WERI-Rb-1 (cell line): ENCODE measurements around the gene RABL2B.
"Not testable (repeated sequence)": the region's sequence is repeated elsewhere in the genome, so short reads cannot be mapped to it uniquely, and the experiment has no call there.

ENCODE experiments used
- DNase-seq: peaks from one replicate; pipeline ENCODE4 v3.0.0-alpha.2; 2020
- H3K27ac ChIP-seq: fragments of 250-450 bp; sonication (Bioruptor Pico); 2 replicates; pipeline ENCODE4 v1.5.1; 2020; ENCODE audit warnings: mild to moderate bottlenecking, moderate library complexity
- H3K27me3 ChIP-seq: fragments of 250-450 bp; sonication (Bioruptor Pico); 2 replicates; pipeline ENCODE4 v1.5.1; 2021; ENCODE audit warnings: mild to moderate bottlenecking, low read depth, moderate library complexity; ENCODE audit not compliant: insufficient read depth, severe bottlenecking
- H3K36me3 ChIP-seq: fragments of 250-450 bp; sonication (Bioruptor Pico); 2 replicates; pipeline ENCODE4 v1.5.1; 2020; ENCODE audit warnings: mild to moderate bottlenecking, moderate library complexity
- H3K4me3 ChIP-seq: 2 replicates; pipeline ENCODE4 v1.5.1; 2011; ENCODE audit warnings: low read depth, mild to moderate bottlenecking, control low read depth, low read length
- H3K9me3 ChIP-seq: fragments of 250-450 bp; sonication (Bioruptor Pico); 2 replicates; pipeline ENCODE4 v1.5.1; 2021; ENCODE audit warnings: mild to moderate bottlenecking, moderate library complexity; ENCODE audit not compliant: severe bottlenecking
- TF ChIP-seq, protein P1 (sequence below): IDR thresholded peaks from 2 replicates; pipeline ENCODE4 v1.5.1; 2011; ENCODE audit warnings: low read depth, mild to moderate bottlenecking, control low read depth, inconsistent platforms, low read length

The RABL2B gene

DNA sequence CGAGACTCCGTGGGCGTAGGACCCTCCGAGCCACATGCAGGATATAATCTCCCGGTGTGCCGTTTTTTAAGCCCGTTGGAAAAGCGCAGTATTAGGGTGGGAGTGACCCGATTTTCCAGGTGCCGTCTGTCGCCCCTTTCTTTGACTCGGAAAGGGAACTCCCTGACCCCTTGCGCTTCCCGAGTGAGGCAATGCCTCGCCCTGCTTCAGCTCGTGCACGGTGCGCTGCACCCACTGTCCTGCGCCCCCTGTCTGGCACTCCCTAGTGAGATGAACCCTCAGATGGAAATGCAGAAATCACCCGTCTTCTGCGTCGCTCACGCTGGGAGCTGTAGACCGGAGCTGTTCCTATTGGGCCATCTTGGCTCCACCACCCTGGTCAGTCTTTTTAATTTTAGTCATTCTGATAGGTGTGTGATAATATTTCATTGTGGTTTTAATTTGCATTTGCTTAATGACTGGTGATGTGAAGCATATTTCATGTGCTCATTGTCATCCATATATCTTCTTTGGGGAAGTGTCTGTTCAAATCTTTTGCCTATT is 26.4 kb downstream of the RABL2B start:
- H3K27ac ChIP-seq = peak overlapping the region; percentile 67

DNA sequence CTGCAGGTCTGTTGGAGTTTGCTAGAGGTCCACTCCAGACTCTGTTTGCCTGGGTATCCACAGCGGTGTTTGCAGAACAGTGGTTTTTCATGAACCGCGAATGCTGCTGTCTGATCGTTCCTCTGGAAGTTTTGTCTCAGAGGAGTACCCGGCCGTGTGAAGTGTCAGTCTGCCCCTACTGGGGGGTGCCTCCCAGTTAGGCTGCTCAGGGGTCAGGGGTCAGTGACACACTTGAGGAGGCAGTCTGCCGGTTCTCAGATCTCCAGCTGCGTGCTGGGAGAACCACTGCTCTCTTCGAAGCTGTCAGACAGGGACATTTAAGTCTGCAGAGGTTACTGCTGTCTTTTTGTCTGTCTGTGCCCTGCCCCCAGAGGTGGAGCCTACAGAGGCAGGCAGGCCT is 27.0 kb downstream of the RABL2B start:
- H3K36me3 ChIP-seq, H3K27ac ChIP-seq, H3K27me3 ChIP-seq, H3K9me3 ChIP-seq, DNase-seq, H3K4me3 ChIP-seq: not testable (repeated sequence)

More for the DNA sequence above, 26.4 kb downstream of the RABL2B start:
- DNase-seq = peak; percentile 59
- H3K9me3 ChIP-seq, H3K36me3 ChIP-seq, H3K27me3 ChIP-seq: not testable (repeated sequence)
- peak overlapping the region; percentile 37 for H3K4me3 ChIP-seq
- TF ChIP-seq, protein P1, sequence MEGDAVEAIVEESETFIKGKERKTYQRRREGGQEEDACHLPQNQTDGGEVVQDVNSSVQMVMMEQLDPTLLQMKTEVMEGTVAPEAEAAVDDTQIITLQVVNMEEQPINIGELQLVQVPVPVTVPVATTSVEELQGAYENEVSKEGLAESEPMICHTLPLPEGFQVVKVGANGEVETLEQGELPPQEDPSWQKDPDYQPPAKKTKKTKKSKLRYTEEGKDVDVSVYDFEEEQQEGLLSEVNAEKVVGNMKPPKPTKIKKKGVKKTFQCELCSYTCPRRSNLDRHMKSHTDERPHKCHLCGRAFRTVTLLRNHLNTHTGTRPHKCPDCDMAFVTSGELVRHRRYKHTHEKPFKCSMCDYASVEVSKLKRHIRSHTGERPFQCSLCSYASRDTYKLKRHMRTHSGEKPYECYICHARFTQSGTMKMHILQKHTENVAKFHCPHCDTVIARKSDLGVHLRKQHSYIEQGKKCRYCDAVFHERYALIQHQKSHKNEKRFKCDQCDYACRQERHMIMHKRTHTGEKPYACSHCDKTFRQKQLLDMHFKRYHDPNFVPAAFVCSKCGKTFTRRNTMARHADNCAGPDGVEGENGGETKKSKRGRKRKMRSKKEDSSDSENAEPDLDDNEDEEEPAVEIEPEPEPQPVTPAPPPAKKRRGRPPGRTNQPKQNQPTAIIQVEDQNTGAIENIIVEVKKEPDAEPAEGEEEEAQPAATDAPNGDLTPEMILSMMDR = peak; percentile 38

DNA sequence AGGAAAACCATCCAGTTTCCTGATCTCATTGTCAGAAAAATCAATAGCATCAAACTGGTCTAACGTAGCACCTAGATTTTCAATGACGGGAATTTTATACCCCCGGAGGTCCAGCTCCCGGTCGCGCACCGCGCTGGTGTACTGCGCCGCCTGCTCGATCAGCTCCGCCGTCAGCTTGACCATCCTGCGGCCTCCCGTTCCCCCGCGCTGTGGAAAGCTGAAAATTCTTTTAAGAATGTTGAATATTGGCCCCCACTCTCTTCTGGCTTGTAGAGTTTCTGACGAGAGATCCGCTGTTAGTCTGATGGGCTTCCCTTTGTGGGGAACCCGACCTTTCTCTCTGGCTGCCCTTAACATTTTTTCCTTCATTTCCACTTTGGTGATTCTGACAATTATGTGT is 28.2 kb downstream of the RABL2B start:
- not testable (repeated sequence) for H3K4me3 ChIP-seq, H3K27ac ChIP-seq, H3K36me3 ChIP-seq, H3K27me3 ChIP-seq, DNase-seq
- peaks cover 11% of the 10 kb centered on the region for H3K9me3 ChIP-seq

DNA sequence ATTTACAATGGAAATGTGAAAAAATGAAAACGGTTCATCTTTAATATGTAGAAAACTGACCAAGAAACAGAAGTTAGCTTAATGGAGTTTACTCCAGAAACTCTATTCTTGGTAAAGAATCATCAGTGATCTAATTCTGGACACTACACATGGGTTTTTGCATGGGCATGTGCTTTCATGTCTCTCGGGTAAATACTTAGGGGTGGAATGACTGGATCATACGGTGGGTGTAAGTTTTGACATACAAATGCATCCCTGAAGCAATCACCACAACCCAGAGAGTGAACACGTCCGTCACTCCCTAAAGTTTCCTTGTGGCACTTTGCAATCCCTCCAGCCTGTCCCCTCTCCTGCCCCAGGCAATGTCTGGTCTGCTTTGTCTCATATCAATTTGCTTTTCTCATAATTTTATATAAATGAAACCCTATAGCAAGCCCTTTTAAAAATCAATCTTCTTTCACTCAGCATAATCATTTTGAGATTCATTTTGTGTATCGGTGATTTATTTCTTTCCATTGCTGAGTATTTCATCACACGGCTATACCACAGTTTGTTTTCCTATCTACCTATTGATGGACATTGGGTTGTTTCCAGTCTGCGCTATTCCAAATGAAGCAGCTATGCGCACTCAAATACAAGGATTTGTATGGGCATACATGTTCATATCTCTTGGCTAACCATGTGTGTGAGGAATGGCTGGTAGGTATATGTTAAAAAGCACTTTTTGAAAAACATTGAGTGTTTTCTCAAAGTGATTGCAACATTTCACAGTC is 33.9 kb downstream of the RABL2B start:
- H3K27me3 ChIP-seq, DNase-seq, H3K4me3 ChIP-seq, H3K9me3 ChIP-seq, H3K27ac ChIP-seq, H3K36me3 ChIP-seq: not testable (repeated sequence)

DNA sequence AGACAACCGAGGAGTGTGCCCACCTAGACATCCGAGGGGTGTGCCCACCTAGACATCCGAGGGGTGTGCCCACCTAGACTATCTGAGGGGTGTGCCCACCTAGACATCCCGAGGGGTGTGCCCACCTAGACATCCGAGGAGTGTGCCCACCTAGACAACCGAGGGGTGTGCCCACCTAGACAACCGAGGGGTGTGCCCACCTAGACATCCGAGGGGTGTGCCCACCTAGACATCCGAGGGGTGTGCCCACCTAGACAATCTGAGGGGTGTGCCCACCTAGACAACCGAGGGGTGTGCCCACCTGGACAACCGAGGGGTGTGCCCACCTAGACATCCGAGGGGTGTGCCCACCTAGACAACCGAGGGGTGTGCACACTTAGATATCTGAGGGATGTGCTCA is 34.8 kb downstream of the RABL2B start:
- not testable (repeated sequence) for H3K4me3 ChIP-seq, H3K27me3 ChIP-seq, DNase-seq, H3K36me3 ChIP-seq, H3K9me3 ChIP-seq, H3K27ac ChIP-seq

DNA sequence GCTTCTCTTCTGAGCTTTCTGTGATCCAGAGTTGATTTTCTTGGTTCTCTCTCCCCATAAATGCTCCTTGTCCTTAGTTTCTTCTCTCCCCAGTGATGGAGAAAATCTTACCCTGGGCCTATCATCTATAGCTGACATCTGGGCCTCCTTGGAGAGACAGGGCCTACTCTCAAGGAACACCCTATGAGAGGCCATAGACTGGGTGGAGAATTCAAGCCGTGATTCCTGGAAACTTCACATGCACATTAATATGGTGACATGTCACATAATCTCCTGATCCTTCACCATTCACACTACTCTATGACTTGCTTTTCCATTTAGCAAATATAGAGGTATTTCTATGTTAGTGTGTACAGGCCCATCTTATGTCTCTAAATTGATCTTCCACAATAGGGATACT is 35.9 kb downstream of the RABL2B start:
- H3K9me3 ChIP-seq, DNase-seq, H3K4me3 ChIP-seq, H3K36me3 ChIP-seq, H3K27ac ChIP-seq, H3K27me3 ChIP-seq: not testable (repeated sequence)

DNA sequence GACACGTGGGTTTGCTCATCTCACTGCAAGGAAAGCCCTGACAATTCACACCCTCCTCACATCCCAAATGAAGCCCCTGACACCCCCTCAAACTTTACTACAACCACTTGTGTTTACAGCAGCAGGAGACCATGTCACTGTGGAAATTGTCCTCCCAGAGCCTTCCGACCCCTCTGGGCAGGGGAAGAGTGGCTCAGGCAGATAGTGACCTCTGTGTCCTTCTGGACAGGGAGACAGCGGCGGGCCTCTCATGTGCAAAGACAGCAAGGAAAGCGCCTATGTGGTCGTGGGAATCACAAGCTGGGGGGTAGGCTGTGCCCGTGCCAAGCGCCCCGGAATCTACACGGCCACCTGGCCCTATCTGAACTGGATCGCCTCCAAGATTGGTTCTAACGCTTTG is 39.0 kb downstream of the RABL2B start:
- not testable (repeated sequence) for H3K27ac ChIP-seq, DNase-seq, H3K4me3 ChIP-seq, H3K9me3 ChIP-seq, H3K36me3 ChIP-seq, H3K27me3 ChIP-seq

DNA sequence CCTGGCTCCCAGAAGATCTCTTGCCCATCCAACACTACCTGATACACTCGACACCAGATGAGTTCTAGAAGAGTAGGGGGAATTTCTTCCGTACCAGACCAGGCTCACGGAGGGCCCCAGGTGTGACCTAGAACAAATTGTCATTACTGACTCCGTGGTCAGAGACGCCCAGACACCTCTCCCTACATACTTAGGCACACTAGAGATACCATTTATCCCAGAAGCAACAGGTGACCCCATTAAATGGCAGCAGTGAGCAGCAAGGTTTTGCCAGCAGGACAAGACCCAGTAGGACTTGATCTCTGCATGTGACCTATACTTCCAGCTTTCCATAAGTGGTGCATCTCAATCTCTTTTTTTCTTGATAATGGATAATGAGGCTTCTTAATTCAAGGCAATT is 42.7 kb downstream of the RABL2B start:
- H3K9me3 ChIP-seq, H3K27me3 ChIP-seq, H3K27ac ChIP-seq, DNase-seq, H3K36me3 ChIP-seq, H3K4me3 ChIP-seq: not testable (repeated sequence)

DNA sequence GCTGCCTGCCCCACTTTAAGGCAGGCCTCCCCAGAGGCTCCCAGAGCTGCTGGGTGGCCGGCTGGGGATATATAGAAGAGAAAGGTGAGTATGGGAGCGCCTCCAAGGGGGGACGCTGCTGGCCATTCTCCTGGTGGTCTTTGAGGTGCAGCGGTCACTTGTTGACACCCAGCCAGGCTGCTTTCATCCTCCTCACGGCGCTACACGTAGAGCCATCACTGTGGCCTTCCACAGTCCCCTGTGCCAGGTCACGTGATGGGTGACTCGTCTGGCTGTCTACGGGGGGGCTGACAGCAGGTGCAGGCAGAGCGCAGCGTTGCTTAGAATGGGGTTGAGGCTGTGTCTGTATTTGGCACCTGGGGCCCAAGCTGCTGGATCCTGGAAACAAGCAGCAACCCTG is 43.5 kb downstream of the RABL2B start:
- Histone ChIP-seq H3K27ac (no peak overlapping the region), H3K9me3 (no peaks in the 10 kb centered on the region), H3K36me3 (no peaks in the 10 kb centered on the region), H3K27me3 (no peaks in the 10 kb centered on the region), H3K4me3 (no peak overlapping the region)
- TF ChIP-seq, protein P1 = no peak
- DNase-seq = no peak
